Fibroblast of skin of left biceps (primary cell): ENCODE data around the gene ANO2.
"Not testable (repeated sequence)": the region's sequence is repeated elsewhere in the genome, so short reads cannot be mapped to it uniquely, and the experiment has no call there.

Experiments
- DNase-seq, 2 experiments: peaks; one replicate each; pipeline ENCODE4 v3.0.0-alpha.2; 2013; ENCODE audit warnings: low read depth in 2 of 2

Gene ANO2

GRCh38 chr12:5818877-5819276 is 126.2 kb downstream of the ANO2 start:
- not testable (repeated sequence) for DNase-seq

GRCh38 chr12:5817246-5817645 is 127.8 kb downstream of the ANO2 start:
- DNase-seq: no peak

DNA sequence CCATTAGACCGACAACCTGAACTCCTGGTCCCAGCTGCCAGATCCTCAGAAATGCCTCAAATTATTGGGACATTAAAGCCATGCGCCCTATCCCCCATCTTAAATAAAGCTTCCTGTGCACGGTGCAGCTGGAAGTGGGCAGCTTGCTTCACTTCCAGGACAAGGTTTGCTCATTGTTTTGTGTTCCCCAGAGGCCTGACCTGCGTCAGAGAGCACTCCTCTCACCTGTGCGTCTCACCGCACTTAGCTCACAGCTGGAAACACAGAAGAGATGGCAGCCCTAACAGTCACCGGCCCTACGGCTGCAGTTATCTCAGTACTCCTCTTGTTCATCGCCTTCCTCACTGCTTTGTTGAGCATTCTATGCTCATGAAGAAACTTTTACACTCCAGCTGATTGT is 135.5 kb downstream of the ANO2 start:
- DNase-seq: no peak

- peak; percentile 94 for DNase-seq
Observed at GRCh38 chr12:5808981-5809380, 136.1 kb downstream of the ANO2 start.

DNA sequence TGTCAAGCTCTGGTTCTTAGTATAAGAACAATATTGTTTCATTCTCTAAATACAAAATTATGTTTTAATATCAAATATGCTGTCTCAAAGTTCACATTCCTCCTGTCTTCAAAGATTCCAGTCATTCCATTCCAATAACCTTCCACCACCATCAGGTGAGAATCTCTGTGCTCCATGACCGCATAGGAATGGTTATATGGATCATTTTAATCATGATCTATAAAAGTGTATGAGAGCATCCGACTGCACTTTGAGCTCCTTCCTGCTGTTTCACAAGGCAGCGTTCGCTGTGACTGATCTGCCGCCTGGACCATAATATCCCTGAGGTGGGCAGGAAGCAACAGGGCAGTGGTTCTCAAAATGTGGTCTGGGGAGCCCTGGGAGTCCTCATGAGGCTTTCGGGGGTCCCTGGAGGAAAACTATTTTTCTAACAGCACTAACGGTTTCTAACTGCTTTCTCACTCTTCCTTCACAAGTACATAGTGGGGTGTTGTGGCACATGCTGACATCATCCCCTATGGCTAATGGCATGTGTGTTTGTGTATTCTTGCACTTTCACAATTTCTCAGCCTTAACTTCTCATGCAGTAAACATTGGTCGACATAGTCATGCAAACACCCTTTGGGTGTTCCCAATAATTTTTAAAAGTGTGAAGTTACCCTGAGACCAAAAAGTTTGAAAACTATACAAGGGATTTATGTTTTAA is 137.4 kb downstream of the ANO2 start:
- peak; percentile 54 to 62 for DNase-seq

DNA sequence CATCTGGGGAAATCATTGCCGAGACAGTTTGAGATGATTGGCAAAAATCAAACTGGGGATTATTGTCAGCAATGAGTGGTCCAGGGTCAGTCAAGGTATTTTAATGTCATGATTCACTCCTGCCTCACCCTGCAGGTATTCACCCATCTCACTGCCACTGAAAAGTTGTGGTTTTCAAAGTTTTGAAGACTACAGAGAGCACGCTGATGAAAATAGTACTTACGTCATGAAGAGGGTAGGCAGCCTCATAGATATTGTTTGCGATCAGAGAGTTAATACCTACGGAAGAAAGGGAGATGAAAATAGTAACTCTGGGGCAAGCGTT is 138.0 kb downstream of the ANO2 start:
- DNase-seq: peak; percentile 64 to 67

DNA sequence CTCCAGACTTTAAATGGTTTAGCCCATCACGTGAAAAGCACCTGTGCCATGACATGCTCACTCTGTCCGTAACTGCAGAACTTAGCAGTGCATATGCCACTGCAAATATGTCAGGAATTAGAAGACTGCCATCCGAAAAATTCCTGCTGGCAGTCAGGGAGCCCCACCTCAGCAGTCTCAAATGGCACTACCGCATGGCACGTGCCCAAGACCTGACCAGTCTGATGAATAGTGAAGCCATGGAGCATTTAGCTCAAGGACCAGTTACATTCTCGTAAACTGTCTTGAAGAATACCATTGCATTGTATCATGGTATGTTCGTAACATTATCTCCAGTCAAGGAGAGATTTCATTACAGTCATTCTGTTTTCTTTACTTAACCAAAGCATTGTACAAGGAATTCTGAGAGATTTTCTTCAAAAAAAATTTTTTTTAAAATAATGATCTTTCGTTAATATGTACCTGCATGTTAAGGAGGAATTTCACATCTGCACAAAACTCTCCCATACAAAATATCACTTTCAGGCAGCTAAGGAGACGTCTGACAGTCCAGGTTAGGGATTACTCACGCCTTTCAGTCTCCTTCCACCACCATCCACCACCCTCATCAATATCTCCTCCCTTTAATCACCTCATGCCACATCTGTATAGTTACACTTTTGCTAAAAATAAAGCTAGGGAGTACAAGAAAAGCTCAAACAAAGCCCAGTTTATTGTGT is 138.5 kb downstream of the ANO2 start:
- no peak for DNase-seq

- no peak for DNase-seq
Observed at GRCh38 chr12:5803532-5803931, 141.5 kb downstream of the ANO2 start.

GRCh38 chr12:5798242-5799015 is 146.6 kb downstream of the ANO2 start:
- no peak for DNase-seq

- DNase-seq: no peak
Observed at GRCh38 chr12:5797661-5798060, 147.4 kb downstream of the ANO2 start.

DNA sequence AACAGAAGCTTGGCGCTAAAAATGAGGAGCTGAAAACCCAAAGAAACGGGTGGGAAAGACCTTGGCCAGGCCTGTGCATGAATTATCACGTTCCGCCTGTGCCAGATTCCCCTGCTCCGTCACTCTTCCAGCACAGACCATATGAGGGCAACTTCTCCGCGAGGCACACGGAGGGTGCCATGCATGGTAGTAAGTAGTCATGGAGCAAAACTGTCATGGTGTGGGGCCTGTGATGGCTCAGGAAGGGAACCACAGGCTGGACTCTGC is 148.2 kb downstream of the ANO2 start:
- no peak for DNase-seq

DNA sequence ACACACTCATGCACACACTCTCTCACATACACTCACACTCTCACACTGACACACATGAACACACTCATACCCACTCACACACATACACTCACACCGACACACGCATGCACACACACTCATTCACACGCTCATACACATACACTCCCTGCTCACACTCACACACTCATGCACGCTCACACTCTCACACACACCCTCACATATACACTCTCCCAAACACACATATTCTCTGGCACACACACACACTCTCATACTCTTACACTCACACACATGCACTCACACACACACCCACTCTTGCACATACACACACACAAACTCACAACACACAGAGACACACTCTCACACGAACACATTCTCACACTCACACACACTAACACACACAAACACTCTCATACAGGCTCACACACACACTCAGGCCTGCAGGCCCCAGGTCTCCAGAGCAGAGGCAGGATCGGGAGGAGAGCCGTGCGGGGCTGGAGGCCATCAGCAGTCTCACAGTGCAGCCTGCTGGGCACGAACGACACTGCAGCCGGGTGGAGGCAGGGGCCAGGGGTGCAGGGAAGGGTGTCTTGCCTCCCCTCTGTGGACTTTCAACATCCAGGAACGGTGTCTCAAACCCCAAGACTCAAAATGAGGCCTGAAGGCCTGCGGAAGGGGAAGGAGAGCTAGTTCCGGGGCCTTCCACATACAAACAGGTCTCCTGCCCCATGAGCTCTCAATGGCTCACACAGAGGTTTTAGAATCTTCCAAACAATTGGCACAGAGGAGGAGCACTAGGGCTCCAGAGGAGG is 148.7 kb downstream of the ANO2 start:
- no peak for DNase-seq

DNA sequence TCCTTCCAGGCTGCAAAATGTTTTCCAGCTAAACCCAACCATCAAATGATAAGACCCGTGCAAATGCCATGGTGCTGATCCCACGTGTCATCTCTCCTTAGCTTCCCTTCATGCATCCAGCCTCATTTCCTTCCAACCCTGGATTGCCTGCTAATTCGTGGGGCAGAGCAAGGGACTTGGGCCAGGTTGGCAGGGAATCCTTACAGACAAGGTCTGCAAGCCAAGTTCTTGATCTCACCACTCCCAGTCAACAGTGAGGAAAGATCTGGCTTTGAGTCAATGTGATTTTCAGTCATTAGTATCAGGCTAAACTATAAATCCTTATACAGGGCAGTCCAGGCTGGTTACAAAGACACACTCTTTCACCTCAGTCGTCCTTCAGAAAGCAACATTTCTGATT is 150.9 kb downstream of the ANO2 start:
- DNase-seq: no peak

GRCh38 chr12:5792343-5792742 is 152.7 kb downstream of the ANO2 start:
- peak in 1 of 2 experiments; percentile 27 for DNase-seq

GRCh38 chr12:5789469-5789968 is 155.5 kb downstream of the ANO2 start:
- peak in 1 of 2 experiments; percentile 29 for DNase-seq

GRCh38 chr12:5787828-5788227 is 157.2 kb downstream of the ANO2 start:
- DNase-seq: no peak

DNA sequence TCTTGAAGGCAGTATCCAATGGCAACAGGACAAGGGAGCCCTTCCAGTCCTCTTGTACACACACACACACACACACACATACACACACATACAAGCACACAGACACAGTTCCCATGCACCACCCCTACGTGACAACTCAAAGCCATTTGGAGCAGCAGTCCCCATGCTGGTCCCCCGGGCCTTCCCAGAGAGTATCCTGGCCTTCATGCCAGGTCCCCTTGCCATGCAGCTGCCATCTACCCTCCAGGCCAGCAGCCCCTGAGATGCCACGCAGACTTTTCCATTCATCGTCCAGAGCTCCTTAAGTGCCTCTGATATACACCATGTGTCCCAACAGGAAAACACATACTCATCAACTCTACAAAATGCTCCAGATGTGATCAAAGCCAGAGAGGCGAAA is 159.5 kb downstream of the ANO2 start:
- DNase-seq: no peak

GRCh38 chr12:5784462-5785130 is 160.5 kb downstream of the ANO2 start:
- no peak for DNase-seq

- no peak for DNase-seq
Observed at GRCh38 chr12:5783289-5783920, 161.7 kb downstream of the ANO2 start.

- DNase-seq: no peak
Observed at GRCh38 chr12:5780536-5780935, 164.5 kb downstream of the ANO2 start.

DNA sequence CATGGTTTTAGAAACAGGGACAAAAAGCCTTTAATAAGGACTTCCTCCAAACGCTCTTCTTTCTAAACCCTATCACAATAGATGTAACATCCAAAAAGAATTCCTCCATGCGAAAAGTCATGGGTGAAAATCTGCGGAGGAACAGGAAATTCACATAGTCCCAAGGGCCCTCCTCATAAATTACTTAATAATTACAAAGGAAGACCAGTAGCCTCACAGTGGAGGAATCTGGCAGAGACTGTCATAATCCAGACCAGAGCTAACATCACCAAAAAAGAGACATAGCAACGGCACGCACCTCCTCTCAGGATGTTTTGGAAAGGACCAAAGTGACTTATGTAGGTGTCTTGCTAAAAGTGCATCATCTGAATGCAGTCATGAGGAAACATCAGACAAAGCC is 165.7 kb downstream of the ANO2 start:
- DNase-seq: no peak
